SH-SY5Y (cell line): Measurements from ENCODE around the gene FIG4.

ENCODE experiments used
- GATA2 ChIP-seq: IDR thresholded peaks from 2 replicates; pipeline ENCODE4 v1.6.1; 2011; ENCODE audit warnings: mild to moderate bottlenecking, low read depth, low read length
- GATA3 ChIP-seq: IDR thresholded peaks from 2 replicates; pipeline ENCODE4 v1.6.1; 2011; ENCODE audit warnings: low read depth, mild to moderate bottlenecking, low read length, moderate library complexity

GRCh38 chr6:109693111-109693510, 2.0 kb downstream of the FIG4 start:
- TF ChIP-seq GATA2 (no peak), GATA3 (no peak)
